AG08396 (cell line): ENCODE data around the gene CFAP43.
"Not testable (repeated sequence)": the region's sequence is repeated elsewhere in the genome, so short reads cannot be mapped to it uniquely, and the experiment has no call there.

Source experiments
- DNase-seq: peaks from one replicate; pipeline ENCODE4 v3.0.0; 2012; ENCODE audit warnings: low spot score, mixed read lengths

Gene CFAP43

GRCh38 chr10:104220522-104220921 is 11.6 kb downstream of the CFAP43 start:
- DNase-seq: no peak

- DNase-seq: no peak
These were observed 13.4 kb downstream of the CFAP43 start for GRCh38 chr10:104218751-104219150.

GRCh38 chr10:104216631-104217030 is 15.5 kb downstream of the CFAP43 start:
- no peak for DNase-seq

- peak; percentile 46 for DNase-seq
These were observed 22.5 kb downstream of the CFAP43 start for GRCh38 chr10:104209575-104210198.

- no peak for DNase-seq
These were observed 23.4 kb downstream of the CFAP43 start for GRCh38 chr10:104208730-104209129.

- DNase-seq: no peak
These were observed 29.9 kb downstream of the CFAP43 start for GRCh38 chr10:104202231-104202630.

- DNase-seq: no peak
These were observed 30.5 kb downstream of the CFAP43 start for GRCh38 chr10:104201636-104202035.

- no peak for DNase-seq
These were observed 32.6 kb downstream of the CFAP43 start for GRCh38 chr10:104199567-104199966.

GRCh38 chr10:104197364-104197763 is 34.8 kb downstream of the CFAP43 start:
- DNase-seq: no peak

GRCh38 chr10:104195706-104196105 is 36.5 kb downstream of the CFAP43 start:
- no peak for DNase-seq

GRCh38 chr10:104193787-104194186 is 38.4 kb downstream of the CFAP43 start:
- DNase-seq: no peak

GRCh38 chr10:104190695-104191094 is 41.5 kb downstream of the CFAP43 start:
- DNase-seq: no peak

- DNase-seq: no peak
These were observed 48.5 kb downstream of the CFAP43 start for GRCh38 chr10:104183682-104184081.

- not testable (repeated sequence) for DNase-seq
These were observed 58.0 kb downstream of the CFAP43 start for GRCh38 chr10:104174136-104174535.

- no peak for DNase-seq
These were observed 61.4 kb downstream of the CFAP43 start for GRCh38 chr10:104170610-104171254.

GRCh38 chr10:104155591-104155990 is 76.6 kb downstream of the CFAP43 start:
- DNase-seq: no peak

- DNase-seq: no peak
These were observed 80.4 kb downstream of the CFAP43 start for GRCh38 chr10:104151737-104152136.

- DNase-seq: no peak
These were observed 82.0 kb downstream of the CFAP43 start for GRCh38 chr10:104150139-104150538.

- DNase-seq: no peak
These were observed 85.3 kb downstream of the CFAP43 start for GRCh38 chr10:104146882-104147281.

GRCh38 chr10:104144931-104145330 is 87.2 kb downstream of the CFAP43 start:
- DNase-seq: no peak

GRCh38 chr10:104143829-104144228 is 88.3 kb downstream of the CFAP43 start:
- no peak for DNase-seq

GRCh38 chr10:104142081-104142480 is 90.1 kb downstream of the CFAP43 start:
- DNase-seq: no peak

GRCh38 chr10:104139221-104139620 is 92.9 kb downstream of the CFAP43 start:
- DNase-seq: no peak

GRCh38 chr10:104138131-104138530 is 94.0 kb downstream of the CFAP43 start:
- no peak for DNase-seq
